ENCODE measurements around the gene RNF167.

RNF167 gene

GRCh38 chr17:4986951-4987766 lies 47.1 kb downstream of the RNF167 start, which contains the start of gene CAMTA2:
CAMTA2 (minus strand) TSS chr17:4987675; CDS start chr17:4986222, 1,453 bp downstream.
- DNase-seq, result peak; percentile 83 to 84

GRCh38 chr17:4987767-4988567 lies 47.9 kb downstream of the RNF167 start:
- DNase-seq, result no peak

GRCh38 chr17:4994081-4994595 lies 54.1 kb downstream of the RNF167 start:
- DNase-seq, result no peak
